RWPE2 (cell line): ENCODE measurements around the gene FYB1.

Source experiments
- ATAC-seq: fragments of 200-7000 bp; cut with Tn5 transposase; 3 replicates; pipeline ENCODE4 v1.9.1; 2021; ENCODE audit warnings: low read depth
- DNase-seq: peaks from one replicate; pipeline ENCODE4 v3.0.0-alpha.2; 2020; ENCODE audit warnings: low spot score
- H3K27ac ChIP-seq: fragments of 450-650 bp; 2 replicates; pipeline ENCODE4 v1.5.1; 2017; ENCODE audit warnings: mild to moderate bottlenecking; ENCODE audit not compliant: poor library complexity, severe bottlenecking
- H3K27me3 ChIP-seq: fragments of 250-450 bp; sonication (Bioruptor Pico); 2 replicates; pipeline ENCODE4 v1.5.1; 2021; ENCODE audit warnings: mild to moderate bottlenecking, moderate library complexity; ENCODE audit not compliant: insufficient read depth, poor library complexity, severe bottlenecking
- H3K36me3 ChIP-seq: fragments of 250-450 bp; sonication (Bioruptor Pico); 2 replicates; pipeline ENCODE4 v1.5.1; 2020; ENCODE audit warnings: low read depth, mild to moderate bottlenecking, moderate library complexity
- H3K4me1 ChIP-seq: fragments of 250-450 bp; sonication (Bioruptor Pico); 2 replicates; pipeline ENCODE4 v1.5.1; 2021; ENCODE audit warnings: mild to moderate bottlenecking, moderate library complexity; ENCODE audit not compliant: insufficient read depth, poor library complexity, severe bottlenecking
- H3K4me3 ChIP-seq: fragments of 250-450 bp; sonication (Bioruptor Pico); 2 replicates; pipeline ENCODE4 v1.5.1; 2021; ENCODE audit warnings: mild to moderate bottlenecking, moderate library complexity; ENCODE audit not compliant: severe bottlenecking
- H3K9me3 ChIP-seq: fragments of 250-450 bp; sonication (Bioruptor Pico); 2 replicates; pipeline ENCODE4 v1.5.1; 2021; ENCODE audit warnings: mild to moderate bottlenecking, moderate library complexity; ENCODE audit not compliant: severe bottlenecking
- TF ChIP-seq, protein P1 (sequence below): fragments of 450-650 bp; IDR thresholded peaks from one replicate; pipeline ENCODE4 v1.5.1; 2017; ENCODE audit warnings: mild to moderate bottlenecking, moderate library complexity; ENCODE audit not compliant: poor library complexity, severe bottlenecking

The FYB1 gene

DNA sequence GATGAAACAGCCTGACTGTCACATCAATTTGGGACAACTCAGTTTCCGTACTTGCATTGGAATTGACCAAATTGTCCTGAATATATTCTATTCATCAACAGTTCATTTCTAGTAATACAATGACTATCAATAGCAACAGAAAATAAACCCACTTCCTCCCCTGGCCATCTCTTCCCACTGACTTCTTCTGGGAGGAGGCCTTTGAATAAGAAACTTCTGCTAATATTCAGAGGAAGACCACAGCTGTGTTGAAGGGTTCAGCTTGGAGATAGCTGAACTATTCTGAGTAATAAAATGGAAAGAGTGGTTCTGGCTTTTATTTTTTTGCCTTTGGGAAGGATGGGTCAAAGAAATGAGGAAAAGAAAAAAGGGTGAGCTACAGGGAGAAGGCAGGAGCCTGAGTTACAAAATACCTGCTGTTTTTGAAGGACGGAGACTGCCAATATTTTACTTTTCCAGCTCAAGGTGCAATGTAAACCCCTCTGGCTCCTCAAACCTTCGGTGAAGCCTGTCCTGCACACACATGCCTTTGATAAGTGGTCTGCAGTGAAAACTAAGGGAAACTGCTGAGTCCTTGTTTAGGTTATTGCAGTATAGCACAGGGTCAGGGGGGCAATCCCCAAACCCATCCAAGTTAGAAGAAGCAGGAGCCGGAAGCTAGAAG lies 29.9 kb downstream of the FYB1 start:
- Histone ChIP-seq H3K27ac (no peak overlapping the region), H3K36me3 (no peaks in the 10 kb centered on the region), H3K4me3 (no peak overlapping the region), H3K9me3 (no peaks in the 10 kb centered on the region), H3K27me3 (no peaks in the 10 kb centered on the region), H3K4me1 (peaks cover 5% of the 10 kb centered on the region)
- DNase-seq (no peak), ATAC-seq (no peak)
- TF ChIP-seq, protein P1, sequence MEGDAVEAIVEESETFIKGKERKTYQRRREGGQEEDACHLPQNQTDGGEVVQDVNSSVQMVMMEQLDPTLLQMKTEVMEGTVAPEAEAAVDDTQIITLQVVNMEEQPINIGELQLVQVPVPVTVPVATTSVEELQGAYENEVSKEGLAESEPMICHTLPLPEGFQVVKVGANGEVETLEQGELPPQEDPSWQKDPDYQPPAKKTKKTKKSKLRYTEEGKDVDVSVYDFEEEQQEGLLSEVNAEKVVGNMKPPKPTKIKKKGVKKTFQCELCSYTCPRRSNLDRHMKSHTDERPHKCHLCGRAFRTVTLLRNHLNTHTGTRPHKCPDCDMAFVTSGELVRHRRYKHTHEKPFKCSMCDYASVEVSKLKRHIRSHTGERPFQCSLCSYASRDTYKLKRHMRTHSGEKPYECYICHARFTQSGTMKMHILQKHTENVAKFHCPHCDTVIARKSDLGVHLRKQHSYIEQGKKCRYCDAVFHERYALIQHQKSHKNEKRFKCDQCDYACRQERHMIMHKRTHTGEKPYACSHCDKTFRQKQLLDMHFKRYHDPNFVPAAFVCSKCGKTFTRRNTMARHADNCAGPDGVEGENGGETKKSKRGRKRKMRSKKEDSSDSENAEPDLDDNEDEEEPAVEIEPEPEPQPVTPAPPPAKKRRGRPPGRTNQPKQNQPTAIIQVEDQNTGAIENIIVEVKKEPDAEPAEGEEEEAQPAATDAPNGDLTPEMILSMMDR = no peak

DNA sequence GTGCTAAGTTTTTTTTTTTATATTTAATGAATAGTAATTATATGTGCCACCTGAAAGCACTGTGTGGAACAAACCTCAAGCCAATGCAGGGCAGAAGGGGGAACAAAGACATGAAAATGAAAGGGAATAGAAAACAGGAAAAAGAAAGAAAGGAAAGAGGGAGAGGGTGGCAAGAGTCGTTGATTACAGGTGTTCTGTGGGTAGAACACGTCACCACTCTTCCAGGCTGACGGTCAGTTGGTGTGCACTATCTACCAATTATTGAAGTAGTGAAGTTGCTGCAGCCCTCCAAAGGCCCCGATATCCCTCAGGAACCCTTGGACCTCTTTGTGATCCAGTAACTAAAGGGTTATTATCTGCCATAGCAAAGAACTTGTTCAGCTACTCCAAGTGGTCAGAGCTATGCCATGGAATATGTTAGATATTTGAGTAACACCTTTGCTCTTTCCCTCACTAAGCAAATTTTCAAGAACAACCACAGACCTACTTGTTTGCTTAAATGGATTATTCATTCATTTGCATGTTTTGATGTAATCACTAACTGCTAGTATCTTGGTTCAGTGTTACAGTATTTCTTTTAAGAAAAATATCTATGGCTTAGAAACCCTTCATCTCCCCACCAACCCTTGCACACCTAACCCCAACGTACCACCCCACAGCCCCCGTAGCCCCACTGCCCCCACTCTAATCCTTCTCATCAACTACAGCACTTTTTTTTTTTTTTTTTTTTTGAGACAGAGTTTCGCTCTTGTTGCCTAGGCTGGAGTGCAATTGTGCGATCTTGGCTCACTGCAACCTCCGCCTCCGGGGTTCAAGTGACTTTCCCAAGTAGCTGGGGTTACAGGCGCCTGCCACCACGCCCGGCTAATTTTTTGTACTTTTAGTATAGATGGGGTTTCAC lies 31.3 kb downstream of the FYB1 start:
- DNase-seq = no peak
- Histone ChIP-seq H3K27me3 (no peaks in the 10 kb centered on the region), H3K4me3 (no peak overlapping the region), H3K4me1 (peaks cover 4% of the 10 kb centered on the region), H3K27ac (no peak overlapping the region), H3K9me3 (no peaks in the 10 kb centered on the region), H3K36me3 (no peaks in the 10 kb centered on the region)
- ATAC-seq = no peak; the same call in 2 of the 3 replicates
- TF ChIP-seq, protein P1 = no peak

DNA sequence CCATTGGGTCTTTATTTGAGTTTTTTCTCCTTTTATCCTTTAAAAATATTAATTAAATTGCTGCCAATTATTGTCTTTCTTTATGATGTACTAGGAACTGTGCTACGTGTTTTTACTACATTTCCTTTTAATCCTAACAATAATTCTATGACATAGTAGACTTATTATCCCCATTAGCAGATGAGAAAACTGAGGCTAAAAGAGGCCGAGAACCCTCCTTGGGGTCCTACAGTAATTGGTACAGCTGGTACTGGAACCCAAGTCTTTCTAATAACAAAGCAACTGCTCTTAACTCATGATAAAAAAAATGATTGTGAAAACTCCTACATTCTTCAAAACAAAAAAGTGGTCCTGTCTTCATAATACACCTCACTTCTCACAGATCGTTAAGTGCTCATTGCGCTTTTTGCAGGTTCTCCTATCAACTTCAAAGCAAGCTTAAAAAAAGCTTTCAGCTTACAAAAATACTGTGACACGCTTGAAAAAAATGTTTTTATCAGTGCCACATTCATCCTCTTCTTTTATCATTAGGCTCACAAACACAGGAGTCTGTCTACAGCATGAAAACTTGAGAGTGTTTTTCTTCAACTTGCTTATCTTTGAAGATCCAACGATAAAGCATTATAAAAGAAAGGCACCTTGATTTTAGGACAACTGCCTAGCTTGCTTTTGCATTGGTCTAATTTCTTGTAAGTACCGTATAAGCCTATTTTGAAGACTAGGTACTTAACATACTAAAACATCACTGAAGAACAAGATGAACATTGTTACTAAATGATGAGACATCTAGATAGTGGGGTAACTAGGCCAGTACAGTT lies 32.4 kb downstream of the FYB1 start:
- DNase-seq (no peak), ATAC-seq (no peak)
- Histone ChIP-seq H3K27me3 (no peaks in the 10 kb centered on the region), H3K9me3 (no peaks in the 10 kb centered on the region), H3K4me1 (peaks cover 4% of the 10 kb centered on the region), H3K27ac (no peak overlapping the region), H3K4me3 (no peak overlapping the region), H3K36me3 (no peaks in the 10 kb centered on the region)
- TF ChIP-seq, protein P1 = no peak

DNA sequence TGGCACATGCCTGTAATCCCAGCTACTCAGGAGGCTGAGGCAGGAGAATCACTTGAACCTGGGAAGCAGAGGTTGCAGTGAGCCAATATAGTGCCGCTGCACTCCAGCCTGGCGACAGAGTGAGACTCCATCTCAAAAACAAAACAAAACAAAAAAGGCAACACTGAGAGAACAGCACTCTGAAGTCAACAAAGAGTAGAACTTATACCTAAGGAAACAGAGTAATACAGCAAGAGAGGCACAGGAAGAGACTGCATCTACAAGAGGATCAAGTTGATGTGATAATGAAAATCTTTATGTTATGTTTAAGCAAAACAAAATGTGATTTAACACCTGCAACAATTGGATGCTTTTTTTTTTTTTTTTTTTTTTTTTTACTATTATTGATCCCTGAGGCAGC lies 33.1 kb downstream of the FYB1 start:
- TF ChIP-seq, protein P1 = no peak
- H3K27ac ChIP-seq = no peak overlapping the region
- H3K4me1 ChIP-seq = no peaks in the 10 kb centered on the region
- no peak for DNase-seq
- H3K27me3 ChIP-seq = no peaks in the 10 kb centered on the region
- H3K36me3 ChIP-seq = no peaks in the 10 kb centered on the region
- no peaks in the 10 kb centered on the region for H3K9me3 ChIP-seq
- no peak overlapping the region for H3K4me3 ChIP-seq
- no peak for ATAC-seq
